Activated T-cell treated with anti-CD3 and anti-CD28 coated beads, Interleukin-2, amount 50 U/mL, for 4 hours (primary cell): ENCODE results near the gene GATB. TPM values are rescaled to one million over a fixed set of nuclear protein-coding genes. Genes with fewer than 3 reads are reported as not detected.

Experiments used
- ATAC-seq, 2 donors: fragments of 200-7000 bp; cut with Tn5 transposase; one replicate each; pipeline ENCODE4 v1.10.0; 2021
- DNase-seq: peaks from one replicate; pipeline ENCODE4 v3.0.0-alpha.2; 2020
- H3K27me3 Mint-ChIP-seq: one replicate; pipeline ENCODE4 v1.8.0; 2021; ENCODE audit warnings: low read depth, mixed read lengths
- H3K36me3 Mint-ChIP-seq: one replicate; pipeline ENCODE4 v1.8.0; 2022; ENCODE audit warnings: mixed read lengths; ENCODE audit not compliant: insufficient read depth
- H3K4me1 Mint-ChIP-seq: one replicate; pipeline ENCODE4 v1.8.0; 2021; ENCODE audit warnings: low read depth, mixed read lengths
- H3K4me3 Mint-ChIP-seq: one replicate; pipeline ENCODE4 v1.8.0; 2021; ENCODE audit warnings: mild to moderate bottlenecking, moderate library complexity, mixed read lengths
- H3K9me3 Mint-ChIP-seq: one replicate; pipeline ENCODE4 v1.8.0; 2021; ENCODE audit warnings: mixed read lengths
- total RNA-seq, 3 donors: library from RNA; stranded (reverse); gene quantifications; one replicate each; pipeline ENCODE4 v1.2.1, GENCODE V29; 2021

The GATB gene
- total RNA-seq, 3 donors from 2014 or later = 18.9 to 23.9 (median 23.2) TPM

DNA sequence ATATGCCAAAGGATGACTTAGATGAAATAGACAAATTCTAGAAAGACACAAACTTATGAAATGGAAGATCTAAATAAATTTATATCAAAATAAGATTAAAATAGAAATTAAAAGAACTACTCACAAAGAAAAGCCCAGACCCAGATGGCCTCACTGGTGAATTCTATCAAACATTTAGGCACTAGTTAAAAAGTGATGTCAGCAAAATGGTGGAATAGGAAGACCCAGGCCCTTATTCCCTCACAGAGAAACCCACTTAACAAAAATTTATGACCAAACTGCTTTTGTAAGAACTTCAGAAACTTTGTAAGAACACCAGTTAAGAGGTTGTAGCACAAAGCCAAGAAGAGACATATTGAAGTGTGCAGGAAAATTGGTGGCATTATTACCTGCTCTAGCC lies 129.5 kb downstream of the GATB start:
- DNase-seq (no peak), ATAC-seq (no peak)
- Mint-ChIP-seq H3K4me1 (no peaks in the 10 kb centered on the region), H3K27me3 (peaks cover 23% of the 10 kb centered on the region), H3K9me3 (no peaks in the 10 kb centered on the region), H3K36me3 (peaks cover 2% of the 10 kb centered on the region), H3K4me3 (no peak overlapping the region)

DNA sequence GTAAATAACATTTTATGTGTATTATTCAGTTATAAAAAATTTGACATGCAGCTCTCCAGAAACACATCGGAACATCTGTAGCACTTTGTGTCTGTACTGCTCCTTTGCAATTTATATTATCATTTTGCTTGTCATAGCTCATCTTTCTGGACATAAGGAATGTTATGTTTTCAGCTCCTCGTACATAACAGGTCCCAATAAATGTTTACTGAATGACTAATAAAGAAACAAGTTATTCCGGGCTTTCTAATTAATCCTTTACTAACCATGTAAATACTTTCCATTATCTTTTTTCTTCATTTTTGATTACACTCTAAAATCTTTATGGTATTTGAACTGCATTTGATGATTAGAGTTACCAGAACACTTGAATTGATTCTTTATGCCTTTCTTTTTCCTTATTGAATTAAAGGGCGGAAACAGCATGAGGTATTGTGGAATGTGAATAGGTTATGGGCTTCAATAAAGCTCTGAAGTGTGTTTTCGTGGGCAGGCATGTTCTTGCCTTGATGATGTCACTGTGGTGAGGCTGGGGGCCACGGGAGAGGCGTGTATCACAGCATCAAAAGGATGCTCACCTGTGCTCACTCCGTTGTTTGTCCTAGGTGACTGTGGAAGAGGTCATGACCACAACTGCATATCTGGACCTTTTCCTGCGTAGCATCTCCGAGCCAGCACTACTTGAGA lies 131.6 kb downstream of the GATB start:
- no peak for ATAC-seq

DNA sequence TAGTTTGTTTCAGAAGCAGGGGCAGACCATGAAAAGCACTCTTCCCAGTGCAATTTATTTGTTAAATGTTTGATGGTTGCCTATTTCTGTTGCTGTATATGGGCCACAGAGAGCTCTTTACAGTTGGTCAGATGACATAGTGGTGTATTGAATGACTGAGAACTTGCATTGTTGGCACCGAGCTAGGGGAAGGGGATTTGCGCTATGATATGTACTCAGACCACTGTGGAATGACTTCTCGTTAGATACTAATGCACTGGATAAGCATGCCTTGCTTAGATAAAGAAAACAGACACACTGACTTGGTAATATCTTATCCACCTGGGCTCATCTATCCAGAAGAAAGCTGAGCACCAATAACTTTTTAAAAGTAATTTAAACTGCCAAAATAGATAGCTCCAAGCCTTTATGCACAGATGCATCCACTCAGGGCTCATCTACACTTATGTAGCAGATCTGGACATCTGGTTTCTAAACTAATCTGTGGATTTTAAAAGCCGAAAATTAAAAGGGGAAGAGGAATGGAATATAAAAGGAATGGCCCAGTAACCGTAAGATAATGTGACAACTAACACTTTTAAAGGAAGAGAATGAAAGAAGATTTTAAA lies 132.7 kb downstream of the GATB start:
- ATAC-seq = no peak
- no peak for DNase-seq
- Mint-ChIP-seq H3K27me3 (peaks cover 29% of the 10 kb centered on the region), H3K4me3 (no peak overlapping the region), H3K4me1 (no peaks in the 10 kb centered on the region), H3K36me3 (peaks cover 2% of the 10 kb centered on the region), H3K9me3 (no peaks in the 10 kb centered on the region)

More for the DNA sequence above, 131.6 kb downstream of the GATB start:
- Mint-ChIP-seq H3K4me3 (no peak overlapping the region), H3K9me3 (no peaks in the 10 kb centered on the region), H3K27me3 (peaks cover 23% of the 10 kb centered on the region), H3K4me1 (no peaks in the 10 kb centered on the region), H3K36me3 (peaks cover 2% of the 10 kb centered on the region)
- DNase-seq = no peak

DNA sequence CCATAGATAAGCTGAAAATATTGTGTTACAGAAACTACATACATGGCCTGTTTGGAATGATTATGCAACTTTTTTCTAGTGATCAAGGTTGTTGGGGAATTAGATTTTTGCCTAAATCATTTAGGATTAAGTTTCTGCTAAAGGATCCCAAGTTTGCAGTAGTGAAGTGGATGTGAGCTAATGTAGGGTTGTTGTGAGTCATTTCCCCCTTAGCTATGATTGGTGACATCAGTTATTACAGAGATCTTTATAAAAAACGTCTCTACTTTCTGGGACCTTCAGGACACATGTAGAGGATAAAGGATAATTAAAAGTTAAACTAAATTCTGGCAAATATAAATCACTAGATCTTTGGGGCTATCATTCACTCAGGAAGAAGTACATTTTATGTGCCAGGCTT lies 133.3 kb downstream of the GATB start:
- Mint-ChIP-seq H3K4me1 (no peaks in the 10 kb centered on the region), H3K36me3 (peaks cover 2% of the 10 kb centered on the region), H3K4me3 (no peak overlapping the region), H3K27me3 (peaks cover 27% of the 10 kb centered on the region), H3K9me3 (no peaks in the 10 kb centered on the region)
- DNase-seq (no peak), ATAC-seq (no peak)

DNA sequence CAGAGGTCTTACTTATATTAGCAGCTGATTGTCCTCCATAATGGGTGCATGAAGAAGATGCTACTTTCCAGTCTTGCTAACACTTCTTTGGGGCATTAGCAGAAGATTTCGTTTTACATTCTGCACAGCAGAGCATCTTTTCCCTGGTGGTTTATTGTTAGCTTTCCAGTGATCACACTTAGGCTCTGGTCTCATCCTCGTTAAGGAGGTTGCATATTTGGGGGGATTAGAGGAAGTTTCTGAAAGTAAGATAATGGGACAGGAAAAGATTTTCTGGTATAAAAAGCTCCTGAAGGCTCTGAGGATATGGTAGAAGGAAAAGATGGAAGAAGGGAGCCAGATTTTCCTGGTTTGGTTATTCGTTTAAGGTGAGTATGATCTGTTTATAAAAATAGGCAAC lies 134.1 kb downstream of the GATB start:
- no peak for ATAC-seq
- DNase-seq = no peak
- Mint-ChIP-seq H3K9me3 (no peaks in the 10 kb centered on the region), H3K27me3 (peaks cover 27% of the 10 kb centered on the region), H3K36me3 (peaks cover 2% of the 10 kb centered on the region), H3K4me1 (no peaks in the 10 kb centered on the region), H3K4me3 (no peak overlapping the region)

DNA sequence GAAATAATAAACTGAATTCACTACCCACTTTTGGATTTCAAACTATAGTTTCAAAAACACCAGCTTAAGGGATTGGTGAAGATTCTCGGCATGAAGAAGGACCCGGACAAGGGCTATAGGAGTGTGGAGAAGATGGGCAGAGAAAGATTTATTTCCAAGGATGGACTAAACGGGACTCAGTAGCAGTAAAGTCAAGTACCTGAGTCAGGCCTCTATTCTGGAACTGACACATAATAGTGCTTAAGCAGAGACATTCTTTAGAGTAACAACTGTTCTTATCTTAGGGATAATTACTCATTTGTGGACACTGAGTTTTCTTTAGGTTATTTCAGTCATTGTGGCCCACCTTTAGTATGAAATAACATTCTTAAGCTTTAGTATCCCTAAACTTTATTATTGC lies 134.6 kb downstream of the GATB start:
- Mint-ChIP-seq H3K36me3 (peaks cover 2% of the 10 kb centered on the region), H3K4me1 (no peaks in the 10 kb centered on the region), H3K27me3 (peaks cover 28% of the 10 kb centered on the region), H3K9me3 (no peaks in the 10 kb centered on the region), H3K4me3 (no peak overlapping the region)
- ATAC-seq (no peak), DNase-seq (no peak)

DNA sequence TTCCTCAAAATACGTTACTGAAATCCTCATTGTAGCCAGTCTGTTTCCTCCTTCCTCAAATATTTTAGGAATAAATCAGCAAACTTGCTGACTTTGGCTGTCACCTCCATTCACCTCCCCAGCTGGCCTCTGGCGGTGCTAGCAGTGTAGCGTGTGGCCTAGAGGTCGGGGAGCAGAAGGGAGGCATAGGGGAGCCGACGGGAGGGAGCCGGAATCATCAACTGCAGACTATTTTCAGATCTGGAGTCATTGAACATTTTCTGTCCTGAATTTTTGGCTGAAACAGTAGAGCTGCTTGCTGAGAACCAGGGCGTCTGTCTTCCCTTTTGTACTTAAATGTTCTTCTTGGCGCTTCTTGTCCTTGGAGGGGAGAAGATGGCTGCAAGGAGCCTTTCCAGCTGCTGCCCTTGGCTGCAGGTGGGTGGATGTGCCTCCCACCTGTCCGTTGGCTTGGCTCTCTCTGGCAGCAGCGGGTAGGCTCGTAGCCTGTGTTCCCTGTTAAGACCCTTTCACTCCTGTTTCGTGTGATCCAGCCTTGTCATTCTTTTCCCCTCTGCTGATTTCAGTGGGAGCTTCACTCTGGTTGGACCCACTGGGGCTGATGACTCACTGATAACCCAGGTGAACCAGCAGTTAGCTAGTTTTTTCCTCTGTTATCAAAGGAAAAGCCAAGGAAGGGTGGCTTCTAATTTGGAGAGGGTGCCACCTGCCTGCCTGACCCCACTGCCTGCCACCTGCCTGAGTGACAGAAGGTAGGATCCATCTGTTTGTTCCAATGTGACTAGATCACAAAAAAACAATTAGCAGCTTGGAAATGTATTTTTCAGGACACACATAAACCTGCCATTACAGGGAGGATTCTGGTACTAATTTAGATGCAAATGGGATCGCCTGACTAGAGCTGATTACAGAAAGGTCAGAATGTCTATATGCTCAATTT lies 135.9 kb downstream of the GATB start:
- ATAC-seq = no peak
- peaks cover 23% of the 10 kb centered on the region for H3K27me3 Mint-ChIP-seq
- no peak overlapping the region for H3K4me3 Mint-ChIP-seq
- no peaks in the 10 kb centered on the region for H3K36me3 Mint-ChIP-seq
- H3K4me1 Mint-ChIP-seq = no peaks in the 10 kb centered on the region
- no peaks in the 10 kb centered on the region for H3K9me3 Mint-ChIP-seq
- no peak for DNase-seq
